Neural crest cell (in vitro differentiated cells): Measurements from ENCODE around the gene SRRM2. TPM values are rescaled to one million over a fixed set of nuclear protein-coding genes. Genes with fewer than 3 reads are reported as not detected.

ENCODE experiments used
- DNase-seq: peaks from one replicate; pipeline ENCODE4 v3.0.0; 2021; ENCODE audit warnings: low read depth, mixed read lengths, low spot score
- H3K27ac Mint-ChIP-seq: one replicate; pipeline ENCODE4 v1.8.0; 2021; ENCODE audit warnings: mild to moderate bottlenecking, mixed read lengths; ENCODE audit not compliant: unreplicated experiment
- H3K27me3 Mint-ChIP-seq: 2 replicates; pipeline ENCODE4 v1.8.0; 2021; ENCODE audit warnings: low read depth, mild to moderate bottlenecking, mixed read lengths
- H3K36me3 Mint-ChIP-seq: 2 replicates; pipeline ENCODE4 v1.8.0; 2021; ENCODE audit warnings: low read depth, mild to moderate bottlenecking, mixed read lengths
- H3K4me1 Mint-ChIP-seq: 2 replicates; pipeline ENCODE4 v1.8.0; 2021; ENCODE audit warnings: mixed read lengths
- H3K4me3 Mint-ChIP-seq: one replicate; pipeline ENCODE4 v1.8.0; 2021; ENCODE audit warnings: mild to moderate bottlenecking, mixed read lengths
- H3K9me3 Mint-ChIP-seq: 2 replicates; pipeline ENCODE4 v1.8.0; 2021; ENCODE audit warnings: mixed read lengths
- total RNA-seq: library from RNA; stranded (reverse); gene quantifications from 2 replicates; pipeline ENCODE4 v1.2.1, GENCODE V29; 2021
- TF ChIP-seq, protein P1 (sequence below): fragments of 200-600 bp; sonication (generic); conservative IDR thresholded peaks from 2 replicates; pipeline ENCODE4 v1.5.0; 2021; ENCODE audit warnings: antibody characterized with exemption, mild to moderate bottlenecking

SRRM2 gene
- total RNA-seq, 1 donor from 2014 or later: 803 TPM

- H3K4me1 Mint-ChIP-seq: no peaks in the 10 kb centered on the region
- DNase-seq: no peak
- TF ChIP-seq, protein P1, sequence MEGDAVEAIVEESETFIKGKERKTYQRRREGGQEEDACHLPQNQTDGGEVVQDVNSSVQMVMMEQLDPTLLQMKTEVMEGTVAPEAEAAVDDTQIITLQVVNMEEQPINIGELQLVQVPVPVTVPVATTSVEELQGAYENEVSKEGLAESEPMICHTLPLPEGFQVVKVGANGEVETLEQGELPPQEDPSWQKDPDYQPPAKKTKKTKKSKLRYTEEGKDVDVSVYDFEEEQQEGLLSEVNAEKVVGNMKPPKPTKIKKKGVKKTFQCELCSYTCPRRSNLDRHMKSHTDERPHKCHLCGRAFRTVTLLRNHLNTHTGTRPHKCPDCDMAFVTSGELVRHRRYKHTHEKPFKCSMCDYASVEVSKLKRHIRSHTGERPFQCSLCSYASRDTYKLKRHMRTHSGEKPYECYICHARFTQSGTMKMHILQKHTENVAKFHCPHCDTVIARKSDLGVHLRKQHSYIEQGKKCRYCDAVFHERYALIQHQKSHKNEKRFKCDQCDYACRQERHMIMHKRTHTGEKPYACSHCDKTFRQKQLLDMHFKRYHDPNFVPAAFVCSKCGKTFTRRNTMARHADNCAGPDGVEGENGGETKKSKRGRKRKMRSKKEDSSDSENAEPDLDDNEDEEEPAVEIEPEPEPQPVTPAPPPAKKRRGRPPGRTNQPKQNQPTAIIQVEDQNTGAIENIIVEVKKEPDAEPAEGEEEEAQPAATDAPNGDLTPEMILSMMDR: no peak
- H3K9me3 Mint-ChIP-seq: no peaks in the 10 kb centered on the region
- peak overlapping the region; percentile 56 for H3K4me3 Mint-ChIP-seq
- H3K27ac Mint-ChIP-seq: no peak overlapping the region
- H3K27me3 Mint-ChIP-seq: peaks cover 8% of the 10 kb centered on the region
- no peaks in the 10 kb centered on the region for H3K36me3 Mint-ChIP-seq
Measured at GRCh38 chr16:2712063-2712441, 40.4 kb upstream of the SRRM2 start.

DNA sequence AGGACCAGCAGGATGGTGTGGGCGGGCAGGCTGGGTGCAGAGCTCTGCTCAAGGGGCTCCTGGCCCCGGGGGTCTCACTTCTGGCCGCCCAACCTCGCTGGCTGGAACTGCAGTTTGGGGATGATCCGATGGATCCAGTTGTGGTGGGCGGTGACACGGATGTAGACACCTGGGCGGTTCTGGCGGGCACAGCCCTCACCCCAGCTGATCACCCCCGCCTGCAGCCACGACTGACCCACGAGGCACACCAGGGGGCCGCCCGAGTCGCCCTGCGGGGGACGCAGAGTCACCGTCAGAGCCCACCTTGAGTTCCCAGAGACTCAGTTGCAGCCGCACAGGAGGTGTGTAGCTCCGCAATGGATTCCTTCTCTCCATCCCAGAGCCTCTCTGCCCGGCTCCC lies 39.9 kb upstream of the SRRM2 start:
- Mint-ChIP-seq H3K27me3 (peaks cover 8% of the 10 kb centered on the region), H3K9me3 (no peaks in the 10 kb centered on the region), H3K4me3 (peak overlapping the region; percentile 56), H3K27ac (no peak overlapping the region), H3K36me3 (no peaks in the 10 kb centered on the region), H3K4me1 (no peaks in the 10 kb centered on the region)
- DNase-seq: no peak
- TF ChIP-seq, protein P1: no peak

DNA sequence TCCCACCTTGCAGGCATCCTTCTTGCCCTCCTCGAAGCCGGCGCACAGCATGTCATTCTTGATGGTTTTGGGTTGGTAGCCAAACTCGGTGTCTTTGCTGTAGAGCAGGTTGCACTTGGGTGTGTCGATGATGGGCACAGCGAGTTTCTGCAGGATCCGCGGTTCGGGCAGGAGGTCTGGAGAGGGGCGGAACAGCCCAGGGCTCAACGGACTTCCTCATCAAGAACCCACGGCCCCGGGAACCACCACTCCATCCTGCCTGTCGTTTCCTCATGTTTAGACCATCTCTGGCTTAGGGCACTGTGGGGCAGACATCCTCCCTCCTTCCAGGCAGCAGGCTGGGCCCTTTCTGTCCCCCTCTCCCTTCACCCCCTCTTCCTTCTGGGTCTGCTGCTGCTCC lies 38.9 kb upstream of the SRRM2 start:
- no peak for DNase-seq
- TF ChIP-seq, protein P1: no peak
- H3K4me3 Mint-ChIP-seq: peak overlapping the region; percentile 23
- no peak overlapping the region for H3K27ac Mint-ChIP-seq
- H3K36me3 Mint-ChIP-seq: no peaks in the 10 kb centered on the region
- no peaks in the 10 kb centered on the region for H3K4me1 Mint-ChIP-seq
- no peaks in the 10 kb centered on the region for H3K9me3 Mint-ChIP-seq
- peaks cover 8% of the 10 kb centered on the region for H3K27me3 Mint-ChIP-seq

- H3K9me3 Mint-ChIP-seq: no peaks in the 10 kb centered on the region
- H3K27ac Mint-ChIP-seq: no peak overlapping the region
- no peak for DNase-seq
- H3K27me3 Mint-ChIP-seq: peaks cover 8% of the 10 kb centered on the region
- TF ChIP-seq, protein P1: no peak
- H3K36me3 Mint-ChIP-seq: no peaks in the 10 kb centered on the region
- H3K4me1 Mint-ChIP-seq: no peaks in the 10 kb centered on the region
- peak overlapping the region; percentile 23 for H3K4me3 Mint-ChIP-seq
Measured at GRCh38 chr16:2713985-2714774, 38.3 kb upstream of the SRRM2 start.

DNA sequence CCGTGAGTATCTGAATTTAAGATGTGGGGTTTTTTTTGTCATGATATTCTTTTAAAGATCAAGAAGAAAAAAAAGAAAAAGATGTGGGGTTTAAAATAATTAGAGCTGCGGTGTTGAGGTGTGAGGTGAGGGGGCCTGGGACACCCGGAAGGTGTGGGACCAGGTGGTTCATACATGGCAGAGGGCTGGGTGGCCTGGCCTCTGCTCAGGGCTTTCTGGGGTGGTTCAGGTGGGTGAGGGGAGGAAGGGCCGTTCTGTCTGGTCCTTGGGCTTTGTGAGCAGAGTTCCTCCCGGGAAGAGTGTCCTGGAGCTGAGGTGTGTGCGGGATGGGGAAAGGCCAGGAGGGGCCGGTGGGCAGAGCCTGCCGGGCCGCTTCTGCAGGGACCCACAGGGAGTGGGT lies 37.4 kb upstream of the SRRM2 start:
- TF ChIP-seq, protein P1: no peak
- peaks cover 8% of the 10 kb centered on the region for H3K27me3 Mint-ChIP-seq
- no peaks in the 10 kb centered on the region for H3K36me3 Mint-ChIP-seq
- no peak overlapping the region for H3K27ac Mint-ChIP-seq
- H3K4me3 Mint-ChIP-seq: peak overlapping the region; percentile 62
- DNase-seq: no peak
- no peaks in the 10 kb centered on the region for H3K4me1 Mint-ChIP-seq
- no peaks in the 10 kb centered on the region for H3K9me3 Mint-ChIP-seq
